Smooth muscle cell (in vitro differentiated cells): ENCODE measurements around the gene PTPRT. TPM values are rescaled to one million over a fixed set of nuclear protein-coding genes. Genes with fewer than 3 reads are reported as not detected.

Experiments
- DNase-seq: peaks from one replicate; lab custom pipeline; 2025; ENCODE audit not compliant: unreplicated experiment; lab: John Stamatoyannopoulos, UW
- H2AFZ ChIP-seq: fragments of 200-600 bp; sonication (generic); 2 replicates; pipeline ENCODE4 v1.6.0; 2016; ENCODE audit warnings: antibody characterized with exemption, low read depth, mild to moderate bottlenecking
- H3F3A ChIP-seq: fragments of 200-600 bp; sonication (generic); 2 replicates; pipeline ENCODE4 v1.6.0; 2017; ENCODE audit warnings: antibody characterized with exemption, low read depth
- H3K27ac ChIP-seq: fragments of 200-600 bp; sonication (generic); 2 replicates; pipeline ENCODE4 v1.5.1; 2016; ENCODE audit warnings: low read depth, mild to moderate bottlenecking
- H3K27me3 ChIP-seq: fragments of 200-600 bp; sonication (generic); 2 replicates; pipeline ENCODE4 v1.6.1; 2016; ENCODE audit warnings: low read depth, mild to moderate bottlenecking
- H3K36me3 ChIP-seq: fragments of 200-600 bp; sonication (generic); 2 replicates; pipeline ENCODE4 v1.5.1; 2016; ENCODE audit warnings: low read depth
- H3K4me1 ChIP-seq: fragments of 200-600 bp; sonication (generic); 2 replicates; pipeline ENCODE4 v1.5.1; 2016; ENCODE audit warnings: low read depth
- H3K4me2 ChIP-seq: fragments of 200-600 bp; sonication (generic); 2 replicates; pipeline ENCODE4 v1.6.0; 2016; ENCODE audit warnings: mild to moderate bottlenecking
- H3K4me3 ChIP-seq: fragments of 200-600 bp; sonication (generic); 2 replicates; pipeline ENCODE4 v1.5.1; 2016; ENCODE audit warnings: mild to moderate bottlenecking
- H3K79me2 ChIP-seq: fragments of 200-600 bp; sonication (generic); 2 replicates; pipeline ENCODE4 v1.6.0; 2016; ENCODE audit warnings: low read depth, mild to moderate bottlenecking
- H3K9ac ChIP-seq: fragments of 200-600 bp; sonication (generic); 2 replicates; pipeline ENCODE4 v1.6.0; 2016; ENCODE audit warnings: low read depth
- H3K9me3 ChIP-seq: fragments of 200-600 bp; sonication (generic); replicated peaks from 2 replicates; pipeline ENCODE4 v1.5.1; 2016; ENCODE audit warnings: low read depth
- H4K20me1 ChIP-seq: fragments of 200-600 bp; sonication (generic); 2 replicates; pipeline ENCODE4 v1.6.0; 2016; ENCODE audit warnings: low read depth
- WGBS: methylation state at CpG from one replicate; pipeline ENCODE4 v1.1.7; 2016; ENCODE audit warnings: low lambda C conversion rate; 5-methylcytosine and 5-hydroxymethylcytosine counted together
- polyA plus RNA-seq: library from polyadenylated mRNA; unstranded; fragments of >200 nt; fragmentation: Nextera tagmentation; extraction: Ambion mirVana; gene quantifications from 2 replicates; pipeline ENCODE4 v1.2.1, GENCODE V29; 2016
- total RNA-seq: library from RNA; depleted of rRNA; stranded (reverse); fragments of >200 nt; gene quantifications from 2 replicates; pipeline ENCODE4 v1.2.3, GENCODE V29; 2014
- TF ChIP-seq, protein P1 (sequence below): fragments of 200-600 bp; sonication (generic); IDR thresholded peaks from 2 replicates; pipeline ENCODE4 v1.5.1; 2017; ENCODE audit warnings: borderline replicate concordance, mild to moderate bottlenecking, antibody characterized with exemption; ENCODE audit not compliant: insufficient read depth, poor library complexity, severe bottlenecking

The PTPRT gene
- total and polyA plus RNA-seq, 2 experiments from 2014 or later = 0.99 to 2.1 TPM

DNA sequence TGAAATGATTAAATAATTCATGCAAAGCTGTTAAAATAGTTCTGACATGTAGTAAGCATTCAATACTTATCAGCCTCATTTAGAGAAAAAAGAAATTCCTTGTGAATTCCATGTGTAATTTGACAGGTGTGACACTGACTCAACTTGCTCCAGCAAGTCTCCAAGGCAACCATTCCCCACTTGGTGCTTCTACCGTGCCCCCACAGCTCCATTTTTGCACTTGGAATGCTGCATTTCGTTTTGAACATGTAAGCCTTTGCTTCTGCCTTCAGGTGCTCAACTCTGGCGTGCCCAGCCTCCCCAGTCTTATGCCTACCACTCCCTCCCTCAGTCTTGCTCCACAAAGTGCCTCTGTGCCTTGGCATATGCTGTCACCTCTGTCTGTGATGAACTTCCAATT is 810.9 kb downstream of the PTPRT start:
- Histone ChIP-seq H3K9ac (no peak overlapping the region), H3K4me1 (no peaks in the 10 kb centered on the region), H3K4me2 (no peak overlapping the region), H3K27ac (no peak overlapping the region), H3F3A (no peaks in the 10 kb centered on the region), H2AFZ (no peak overlapping the region), H3K36me3 (no peaks in the 10 kb centered on the region), H4K20me1 (no peaks in the 10 kb centered on the region), H3K9me3 (no peaks in the 10 kb centered on the region), H3K27me3 (no peaks in the 10 kb centered on the region), H3K79me2 (no peaks in the 10 kb centered on the region), H3K4me3 (no peak overlapping the region)
- TF ChIP-seq, protein P1, sequence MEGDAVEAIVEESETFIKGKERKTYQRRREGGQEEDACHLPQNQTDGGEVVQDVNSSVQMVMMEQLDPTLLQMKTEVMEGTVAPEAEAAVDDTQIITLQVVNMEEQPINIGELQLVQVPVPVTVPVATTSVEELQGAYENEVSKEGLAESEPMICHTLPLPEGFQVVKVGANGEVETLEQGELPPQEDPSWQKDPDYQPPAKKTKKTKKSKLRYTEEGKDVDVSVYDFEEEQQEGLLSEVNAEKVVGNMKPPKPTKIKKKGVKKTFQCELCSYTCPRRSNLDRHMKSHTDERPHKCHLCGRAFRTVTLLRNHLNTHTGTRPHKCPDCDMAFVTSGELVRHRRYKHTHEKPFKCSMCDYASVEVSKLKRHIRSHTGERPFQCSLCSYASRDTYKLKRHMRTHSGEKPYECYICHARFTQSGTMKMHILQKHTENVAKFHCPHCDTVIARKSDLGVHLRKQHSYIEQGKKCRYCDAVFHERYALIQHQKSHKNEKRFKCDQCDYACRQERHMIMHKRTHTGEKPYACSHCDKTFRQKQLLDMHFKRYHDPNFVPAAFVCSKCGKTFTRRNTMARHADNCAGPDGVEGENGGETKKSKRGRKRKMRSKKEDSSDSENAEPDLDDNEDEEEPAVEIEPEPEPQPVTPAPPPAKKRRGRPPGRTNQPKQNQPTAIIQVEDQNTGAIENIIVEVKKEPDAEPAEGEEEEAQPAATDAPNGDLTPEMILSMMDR = no peak
- 69% methylated on average over 3 of the region's 3 CpGs for WGBS
- no peak for DNase-seq

DNA sequence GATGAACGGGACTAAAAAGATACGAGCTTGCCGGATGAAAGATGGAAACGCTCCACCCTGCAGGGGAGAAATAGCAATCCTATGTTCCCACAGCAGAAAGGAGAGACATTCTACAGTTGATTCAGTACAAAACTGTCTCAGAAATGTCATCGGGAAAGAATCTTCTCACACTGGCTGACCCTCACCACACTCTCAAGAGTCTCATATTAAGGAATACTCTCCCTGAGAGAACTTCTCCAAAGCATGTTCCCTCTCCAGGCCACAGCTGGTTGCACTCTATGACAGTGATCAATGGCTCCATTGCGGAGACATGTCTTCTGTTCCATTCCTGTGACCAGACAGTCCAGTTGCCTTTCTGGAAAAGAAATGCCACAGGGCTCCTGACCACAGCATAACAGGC is 813.6 kb downstream of the PTPRT start:
- no peak for DNase-seq
- Histone ChIP-seq H3K9me3 (no peaks in the 10 kb centered on the region), H4K20me1 (no peaks in the 10 kb centered on the region), H3K27me3 (no peaks in the 10 kb centered on the region), H3K27ac (no peak overlapping the region), H2AFZ (no peak overlapping the region), H3K36me3 (no peaks in the 10 kb centered on the region), H3K4me1 (no peaks in the 10 kb centered on the region), H3K4me2 (no peak overlapping the region), H3K79me2 (no peaks in the 10 kb centered on the region), H3K4me3 (no peak overlapping the region), H3K9ac (no peak overlapping the region), H3F3A (no peaks in the 10 kb centered on the region)
- WGBS = 95% methylated on average over 6 of the region's 6 CpGs
- TF ChIP-seq, protein P1 = no peak

DNA sequence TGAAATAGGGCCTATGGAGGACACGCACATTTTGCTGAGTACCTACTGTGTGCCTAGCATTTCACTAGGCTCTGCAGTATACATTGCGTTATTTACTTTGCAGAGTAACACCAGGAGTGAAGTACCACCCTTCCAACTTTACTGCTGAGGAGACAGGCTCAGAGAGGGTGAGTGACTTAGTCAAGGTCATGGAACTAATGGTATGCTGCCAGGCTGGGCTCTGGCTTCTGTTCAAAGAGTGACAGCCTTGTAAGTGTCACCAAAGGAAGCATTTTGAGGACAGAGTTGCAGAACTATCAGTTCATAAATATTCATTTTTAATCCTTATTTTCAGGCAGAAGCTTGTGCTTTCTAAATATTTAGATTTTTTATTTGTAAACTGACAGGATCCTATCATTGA is 816.7 kb downstream of the PTPRT start:
- TF ChIP-seq, protein P1 = no peak
- Histone ChIP-seq H3K4me3 (no peak overlapping the region), H3K4me2 (no peak overlapping the region), H3K79me2 (no peaks in the 10 kb centered on the region), H3K27ac (no peak overlapping the region), H4K20me1 (no peaks in the 10 kb centered on the region), H3K27me3 (peaks cover 13% of the 10 kb centered on the region), H3K4me1 (no peaks in the 10 kb centered on the region), H3K36me3 (no peaks in the 10 kb centered on the region), H3F3A (no peaks in the 10 kb centered on the region), H3K9ac (no peak overlapping the region), H2AFZ (no peak overlapping the region), H3K9me3 (no peaks in the 10 kb centered on the region)
- DNase-seq = no peak
- 90% methylated on average over 2 of the region's 2 CpGs for WGBS

- H3K36me3 ChIP-seq = no peaks in the 10 kb centered on the region
- H3K9me3 ChIP-seq = no peaks in the 10 kb centered on the region
- H3K27ac ChIP-seq = no peak overlapping the region
- TF ChIP-seq, protein P1 = no peak
- no peaks in the 10 kb centered on the region for H3K4me1 ChIP-seq
- H3K79me2 ChIP-seq = no peaks in the 10 kb centered on the region
- H4K20me1 ChIP-seq = no peaks in the 10 kb centered on the region
- no peaks in the 10 kb centered on the region for H3F3A ChIP-seq
- H3K9ac ChIP-seq = no peak overlapping the region
- 88% methylated on average over 6 of the region's 6 CpGs for WGBS
- H2AFZ ChIP-seq = no peak overlapping the region
- H3K4me2 ChIP-seq = no peak overlapping the region
- no peak overlapping the region for H3K4me3 ChIP-seq
- peaks cover 24% of the 10 kb centered on the region for H3K27me3 ChIP-seq
- no peak for DNase-seq
These were observed 819.6 kb downstream of the PTPRT start for GRCh38 chr20:42370075-42370474.
